CD4-positive, alpha-beta T cell (primary cell): ENCODE results near the gene ALDH18A1. TPM values are rescaled to one million over a fixed set of nuclear protein-coding genes. Genes with fewer than 3 reads are reported as not detected.

ENCODE experiments used
- ATAC-seq: fragments of 200-7000 bp; cut with Tn5 transposase; one replicate; pipeline ENCODE4 v1.10.0; 2022; ENCODE audit warnings: mild to moderate bottlenecking; ENCODE audit not compliant: poor library complexity
- CTCF ChIA-PET: fragments of 350-600 bp; sonication (Branson Sonifier 250); formaldehyde crosslinking; loops from one replicate; lab custom pipeline; 2021; ENCODE audit warnings: antibody characterized with exemption, inconsistent platforms; lab: Charles Lee
- POLR2A ChIA-PET: fragments of 350-600 bp; sonication (Branson Sonifier 250); formaldehyde crosslinking; loops from one replicate; lab custom pipeline; 2021; ENCODE audit warnings: antibody characterized with exemption, inconsistent platforms; lab: Charles Lee
- DNase-seq, 14 experiments: peaks; one replicate each; pipeline ENCODE4 v3.0.0-alpha.2; 2013 to 2020; ENCODE audit warnings: mixed read lengths in 2 of 14
- H3K27ac ChIP-seq, 2 donors: one replicate each; pipeline versions ENCODE4 v1.5.1 to v1.7.0; 2013; ENCODE audit warnings: low read length in 2 of 2, low read depth in 1 of 2, mild to moderate bottlenecking in 1 of 2
- H3K27me3 ChIP-seq, 2 experiments: 1 replicate in 1 of 2; 2 replicates in 1 of 2; pipeline versions ENCODE4 v1.6.1 to v1.7.0; 2013; ENCODE audit warnings: low read length in 2 of 2, control low read depth in 1 of 2, mild to moderate bottlenecking in 1 of 2, moderate library complexity in 1 of 2; ENCODE audit not compliant: insufficient read depth in 2 of 2, control insufficient read depth in 1 of 2
- H3K36me3 ChIP-seq: one replicate; pipeline ENCODE4 v1.6.1; 2013; ENCODE audit warnings: low read length, control low read depth; ENCODE audit not compliant: insufficient read depth
- H3K4me1 ChIP-seq: one replicate; pipeline ENCODE4 v1.6.1; 2013; ENCODE audit warnings: low read length, control low read depth; ENCODE audit not compliant: insufficient read depth
- H3K4me3 ChIP-seq: one replicate; pipeline ENCODE4 v1.5.1; 2013; ENCODE audit warnings: mild to moderate bottlenecking, low read length, moderate library complexity
- H3K9me3 ChIP-seq, 2 experiments: 1 replicate in 1 of 2; 2 replicates in 1 of 2; pipeline versions ENCODE4 v1.6.1 to v1.7.0; 2013; ENCODE audit warnings: low read length in 2 of 2, mild to moderate bottlenecking in 2 of 2, control low read depth in 1 of 2, moderate library complexity in 1 of 2; ENCODE audit not compliant: control insufficient read depth in 1 of 2, insufficient read depth in 1 of 2
- H3K27ac Mint-ChIP-seq: one replicate; pipeline ENCODE4 v1.8.0; 2020; ENCODE audit warnings: mixed read lengths
- H3K27me3 Mint-ChIP-seq: one replicate; pipeline ENCODE4 v1.8.0; 2021; ENCODE audit warnings: mixed read lengths
- H3K36me3 Mint-ChIP-seq: one replicate; pipeline ENCODE4 v1.8.0; 2021; ENCODE audit warnings: low read depth, mixed read lengths
- H3K4me1 Mint-ChIP-seq: one replicate; pipeline ENCODE4 v1.8.0; 2021; ENCODE audit warnings: low read depth, mixed read lengths
- H3K4me3 Mint-ChIP-seq: one replicate; pipeline ENCODE4 v1.8.0; 2020; ENCODE audit warnings: mild to moderate bottlenecking, mixed read lengths
- H3K9me3 Mint-ChIP-seq: one replicate; pipeline ENCODE4 v1.8.0; 2020; ENCODE audit warnings: mixed read lengths
- CTCF ChIP-seq: fragments of 200-600 bp; IDR thresholded peaks from one replicate; pipeline ENCODE4 v1.8.0; 2022; ENCODE audit warnings: antibody characterized with exemption, mild to moderate bottlenecking
- intact Hi-C, 2 experiments: fragments of 100-400 bp; cut with DNase I in 1 of 2; cut with micrococcal nuclease in 1 of 2; formaldehyde crosslinking; loops; one replicate each; pipeline versions ENCODE4 v1.15.1 to v1.9.0; 2023 to 2025; cut with DNase I, micrococcal nuclease
- total RNA-seq, 174 experiments: library from RNA in 2 of 174; stranded (reverse) in 2 of 174; gene quantifications; one replicate each; pipeline ENCODE4 v1.2.3 and lab custom pipeline; 2021 to 2026

ALDH18A1 gene
- total RNA-seq, 2 experiments from 2014 or later = 9.6 to 12.6 TPM

GRCh38 chr10:95564291-95564690, 92.2 kb downstream of the ALDH18A1 start:
- Mint-ChIP-seq H3K9me3 (no peaks in the 10 kb centered on the region), H3K4me3 (no peak overlapping the region), H3K4me1 (peaks cover 16% of the 10 kb centered on the region), H3K36me3 (peaks cover 4% of the 10 kb centered on the region), H3K27ac (no peak overlapping the region), H3K27me3 (no peaks in the 10 kb centered on the region)
- Histone ChIP-seq H3K27me3 (peaks cover 0 to 3% of the 10 kb centered on the region in 2 experiments), H3K9me3 (no peaks in the 10 kb centered on the region), H3K36me3 (no peaks in the 10 kb centered on the region), H3K27ac (no peak overlapping the region), H3K4me1 (peaks cover 14% of the 10 kb centered on the region), H3K4me3 (no peak overlapping the region)
- POLR2A ChIA-PET = no interaction called here
- intact Hi-C loops = loop anchor here in 1 of 2 experiments (5.0 kb wide), 2 partner anchors 93 to 568 kb away; partner anchors contain the start of genes ALDH18A1 and ZNF518A
- CTCF ChIA-PET = no interaction called here
- TF ChIP-seq CTCF = no peak
- DNase-seq (no peak), ATAC-seq (no peak)

GRCh38 chr10:95562341-95562965, 94.1 kb downstream of the ALDH18A1 start:
- Mint-ChIP-seq H3K4me1 (peaks cover 16% of the 10 kb centered on the region), H3K27ac (no peak overlapping the region), H3K4me3 (peak overlapping the region; percentile 94), H3K9me3 (no peaks in the 10 kb centered on the region), H3K36me3 (peaks cover 4% of the 10 kb centered on the region), H3K27me3 (no peaks in the 10 kb centered on the region)
- Histone ChIP-seq H3K27me3 (peaks cover 0 to 3% of the 10 kb centered on the region in 2 experiments), H3K27ac (no peak overlapping the region), H3K4me3 (no peak overlapping the region), H3K36me3 (no peaks in the 10 kb centered on the region), H3K4me1 (peaks cover 14% of the 10 kb centered on the region), H3K9me3 (no peaks in the 10 kb centered on the region)
- intact Hi-C loops = loop anchor here in 1 of 2 experiments (2.0 to 5.0 kb wide), 3 partner anchors 95 to 570 kb away; partner anchors contain the start of genes ALDH18A1, TCTN3 and ZNF518A
- DNase-seq (no peak), ATAC-seq (no peak)
- CTCF ChIA-PET = no interaction called here
- TF ChIP-seq CTCF = no peak
- POLR2A ChIA-PET = no interaction called here

- H3K27me3 ChIP-seq = peaks cover 0 to 3% of the 10 kb centered on the region in 2 experiments
- no peak for TF ChIP-seq CTCF
- Mint-ChIP-seq H3K9me3 (no peaks in the 10 kb centered on the region), H3K4me3 (peak overlapping the region; percentile 94), H3K4me1 (peaks cover 16% of the 10 kb centered on the region), H3K36me3 (peaks cover 4% of the 10 kb centered on the region), H3K27me3 (no peaks in the 10 kb centered on the region), H3K27ac (peak overlapping the region; percentile 72)
- intact Hi-C loops = loop anchor here in 1 of 2 experiments (2.0 to 5.0 kb wide), 3 partner anchors 95 to 570 kb away; partner anchors contain the start of genes ALDH18A1, TCTN3 and ZNF518A
- H3K9me3 ChIP-seq = no peaks in the 10 kb centered on the region
- H3K4me3 ChIP-seq = peak overlapping the region; percentile 96
- peaks cover 14% of the 10 kb centered on the region for H3K4me1 ChIP-seq
- DNase-seq (no peak), ATAC-seq (no peak)
- CTCF ChIA-PET = no interaction called here
- POLR2A ChIA-PET = interaction anchor here (0.7 kb wide), 1 partner anchor 132 kb away, joined by 4 read pairs; the partner anchor contains the start of gene TCTN3
- H3K36me3 ChIP-seq = no peaks in the 10 kb centered on the region
- H3K27ac ChIP-seq = no peak overlapping the region
Observed at GRCh38 chr10:95561864-95562177, 94.7 kb downstream of the ALDH18A1 start.
